ENCODE measurements around the gene H2AZ1. TPM values are rescaled to one million over a fixed set of nuclear protein-coding genes. Genes with fewer than 3 reads are reported as not detected.

Gene H2AZ1
- total and polyA plus RNA-seq, 7 donors: 57.9 to 256 (median 101) TPM

- Histone ChIP-seq H3K4me3 (no peak overlapping the region), H3K27ac (no peak overlapping the region), H3K36me3 (ENCODE audit: insufficient read depth in 1 of 2, low read depth in 1 of 2) (peaks cover 5 to 26% of the 10 kb centered on the region in 2 donors), H3K4me1 (no peaks in the 10 kb centered on the region), H3K9me3 (no peaks in the 10 kb centered on the region), H3K27me3 (ENCODE audit: insufficient read depth in 3 of 3, low read length in 2 of 3) (no peaks in the 10 kb centered on the region)
- DNase-seq (no peak), ATAC-seq (no peak)
- no peak for TF ChIP-seq CTCF (IDR thresholded peaks at IDR 0.05)
- 94 to 96% (median 95%) methylated on average over 2 of the region's 2 CpGs for WGBS, 3 donors
- intact Hi-C loops (cut with DNase I): no loop called here
These were observed 34.6 kb downstream of the H2AZ1 start for GRCh38 chr4:99915449-99915848.

Other genes with a start within 250 kb of the H2AZ1 start
- gene DAPP1, start 133.4 kb downstream of the H2AZ1 start, total RNA-seq: 1 to 10 TPM in 2 of 4 donors, under 1 TPM in 2; 0.46 to 1.3 (median 0.76) TPM
- gene DAPP1, start 133.4 kb downstream of the H2AZ1 start, polyA plus RNA-seq: under 1 TPM; 0.06 to 0.53 (median 0.18) TPM
- gene LAMTOR3, start 55.8 kb downstream of the H2AZ1 start, total RNA-seq: 10 to 100 TPM; 21.6 to 25.8 (median 23.2) TPM
- 10 to 100 TPM; 22.4 to 43.6 (median 34.5) TPM for gene LAMTOR3, start 55.8 kb downstream of the H2AZ1 start, polyA plus RNA-seq
- 10 to 100 TPM; 10.1 to 15.1 (median 13.1) TPM for gene DNAJB14, start 3.7 kb downstream of the H2AZ1 start, total RNA-seq
- 10 to 100 TPM in 1 of 3 donors, 1 to 10 TPM in 2; 3.3 to 16.7 (median 3.4) TPM for gene DNAJB14, start 3.7 kb downstream of the H2AZ1 start, polyA plus RNA-seq
- 100 to 1,000 TPM; 101 to 403 (median 275) TPM for gene DDIT4L, start 240.2 kb upstream of the H2AZ1 start, total RNA-seq
- 100 to 1,000 TPM in 2 of 3 donors, 10 to 100 TPM in 1; 84.2 to 160 (median 107) TPM for gene DDIT4L, start 240.2 kb upstream of the H2AZ1 start, polyA plus RNA-seq